Measurements from ENCODE around the gene SHROOM3. TPM values are rescaled to one million over a fixed set of nuclear protein-coding genes. Genes with fewer than 3 reads are reported as not detected.

SHROOM3 gene
- total RNA-seq, 1 donor from 2014 or later: 62.0 TPM

DNA sequence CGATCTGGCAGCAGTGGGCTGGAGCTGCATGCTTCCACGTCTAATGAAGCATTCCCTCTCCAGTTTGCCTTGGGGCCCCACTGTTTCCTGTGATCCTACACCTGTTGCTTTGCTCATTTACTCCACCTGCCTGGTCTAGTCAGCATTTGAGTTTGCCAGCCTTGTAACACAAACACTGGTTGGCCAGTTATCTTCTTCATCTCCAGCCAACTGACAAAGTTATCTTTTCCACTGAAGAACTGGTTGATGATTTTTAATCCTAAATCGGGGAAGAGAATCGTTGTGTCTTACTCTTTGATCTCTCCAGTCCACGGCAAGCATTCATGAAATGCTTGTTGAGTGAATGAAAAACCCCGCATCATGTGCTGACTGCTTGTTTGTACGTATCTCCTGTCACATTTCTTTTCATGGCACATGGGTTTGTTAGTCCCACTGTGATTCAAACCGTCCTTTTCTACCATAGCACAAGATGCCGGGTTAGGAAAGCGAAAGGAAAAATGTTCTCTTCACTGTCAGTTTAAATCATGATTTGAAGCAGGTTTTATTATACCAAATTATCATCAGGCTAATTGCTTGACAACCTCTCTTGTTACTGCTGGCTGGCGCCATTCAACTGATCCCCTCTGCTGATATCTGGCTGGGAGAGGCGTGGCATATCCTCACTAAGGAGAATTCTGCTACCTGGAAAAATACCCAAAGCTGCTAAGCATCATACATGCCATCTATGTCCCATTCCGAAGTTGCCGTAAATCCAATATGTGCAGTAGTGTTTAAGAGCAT lies 144.8 kb downstream of the SHROOM3 start:
- intact Hi-C loops (cut with DNase I): no loop called here
- no peak overlapping the region for H3K4me3 ChIP-seq

DNA sequence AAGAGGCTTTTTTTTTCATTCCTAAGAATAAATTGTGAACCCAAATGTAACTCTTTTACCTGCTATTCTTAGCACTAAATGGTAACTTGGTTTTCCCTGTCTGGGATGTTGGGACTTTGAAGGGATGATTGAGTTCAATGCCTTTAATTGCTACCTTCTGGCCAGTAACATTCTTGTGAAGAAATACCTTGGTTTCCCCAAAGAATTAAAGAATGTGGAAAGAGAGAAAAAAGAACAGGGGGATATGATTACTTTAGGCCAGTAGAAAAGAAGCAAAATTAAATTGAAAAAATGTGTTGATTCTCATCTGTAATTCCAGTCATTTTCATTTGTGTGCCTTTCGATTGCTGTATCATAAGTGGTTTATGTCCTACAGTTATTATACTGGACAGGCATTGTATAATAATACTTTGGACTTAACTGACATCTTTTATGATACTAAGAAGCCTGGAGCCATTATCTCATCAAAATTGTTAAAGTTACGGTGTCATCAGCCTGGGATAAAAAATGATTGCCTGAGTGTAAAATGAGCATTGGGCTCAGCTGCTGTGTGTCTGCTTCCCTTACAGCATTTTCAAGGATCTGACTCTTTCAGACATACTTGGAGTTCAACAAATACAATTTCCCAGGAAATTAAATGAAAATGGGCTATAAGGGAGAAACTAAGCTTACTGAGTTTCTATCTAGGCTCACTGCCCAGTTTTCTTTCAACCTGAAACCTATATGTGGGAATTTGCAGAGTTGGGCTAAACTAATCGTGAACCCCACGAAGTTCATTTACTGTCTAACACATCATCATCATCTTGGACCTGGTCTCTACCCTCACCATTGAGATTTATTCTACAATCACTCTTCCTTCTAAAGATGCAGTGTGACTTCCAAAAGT lies 146.3 kb downstream of the SHROOM3 start:
- no peak for ATAC-seq
- H3K27me3 ChIP-seq (ENCODE audit: low read depth): peaks cover 4% of the 10 kb centered on the region
- DNase-seq: no peak
- H3K9me3 ChIP-seq: no peaks in the 10 kb centered on the region
- TF ChIP-seq, protein P1, sequence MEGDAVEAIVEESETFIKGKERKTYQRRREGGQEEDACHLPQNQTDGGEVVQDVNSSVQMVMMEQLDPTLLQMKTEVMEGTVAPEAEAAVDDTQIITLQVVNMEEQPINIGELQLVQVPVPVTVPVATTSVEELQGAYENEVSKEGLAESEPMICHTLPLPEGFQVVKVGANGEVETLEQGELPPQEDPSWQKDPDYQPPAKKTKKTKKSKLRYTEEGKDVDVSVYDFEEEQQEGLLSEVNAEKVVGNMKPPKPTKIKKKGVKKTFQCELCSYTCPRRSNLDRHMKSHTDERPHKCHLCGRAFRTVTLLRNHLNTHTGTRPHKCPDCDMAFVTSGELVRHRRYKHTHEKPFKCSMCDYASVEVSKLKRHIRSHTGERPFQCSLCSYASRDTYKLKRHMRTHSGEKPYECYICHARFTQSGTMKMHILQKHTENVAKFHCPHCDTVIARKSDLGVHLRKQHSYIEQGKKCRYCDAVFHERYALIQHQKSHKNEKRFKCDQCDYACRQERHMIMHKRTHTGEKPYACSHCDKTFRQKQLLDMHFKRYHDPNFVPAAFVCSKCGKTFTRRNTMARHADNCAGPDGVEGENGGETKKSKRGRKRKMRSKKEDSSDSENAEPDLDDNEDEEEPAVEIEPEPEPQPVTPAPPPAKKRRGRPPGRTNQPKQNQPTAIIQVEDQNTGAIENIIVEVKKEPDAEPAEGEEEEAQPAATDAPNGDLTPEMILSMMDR (IDR thresholded peaks at IDR 0.05): no peak
- intact Hi-C loops (cut with DNase I): no loop called here
- H3K36me3 ChIP-seq: no peaks in the 10 kb centered on the region
- H3K4me3 ChIP-seq: no peak overlapping the region
- H3K4me1 ChIP-seq: peaks cover 17% of the 10 kb centered on the region
- H3K27ac ChIP-seq: no peak overlapping the region

More for the DNA sequence above, 144.8 kb downstream of the SHROOM3 start:
- no peaks in the 10 kb centered on the region for H3K36me3 ChIP-seq
- TF ChIP-seq, protein P1 (IDR thresholded peaks at IDR 0.05): no peak
- H3K4me1 ChIP-seq: peaks cover 3% of the 10 kb centered on the region
- no peaks in the 10 kb centered on the region for H3K9me3 ChIP-seq
- no peaks in the 10 kb centered on the region for H3K27me3 ChIP-seq (ENCODE audit: low read depth)
- no peak for ATAC-seq
- H3K27ac ChIP-seq: no peak overlapping the region
- no peak for DNase-seq

DNA sequence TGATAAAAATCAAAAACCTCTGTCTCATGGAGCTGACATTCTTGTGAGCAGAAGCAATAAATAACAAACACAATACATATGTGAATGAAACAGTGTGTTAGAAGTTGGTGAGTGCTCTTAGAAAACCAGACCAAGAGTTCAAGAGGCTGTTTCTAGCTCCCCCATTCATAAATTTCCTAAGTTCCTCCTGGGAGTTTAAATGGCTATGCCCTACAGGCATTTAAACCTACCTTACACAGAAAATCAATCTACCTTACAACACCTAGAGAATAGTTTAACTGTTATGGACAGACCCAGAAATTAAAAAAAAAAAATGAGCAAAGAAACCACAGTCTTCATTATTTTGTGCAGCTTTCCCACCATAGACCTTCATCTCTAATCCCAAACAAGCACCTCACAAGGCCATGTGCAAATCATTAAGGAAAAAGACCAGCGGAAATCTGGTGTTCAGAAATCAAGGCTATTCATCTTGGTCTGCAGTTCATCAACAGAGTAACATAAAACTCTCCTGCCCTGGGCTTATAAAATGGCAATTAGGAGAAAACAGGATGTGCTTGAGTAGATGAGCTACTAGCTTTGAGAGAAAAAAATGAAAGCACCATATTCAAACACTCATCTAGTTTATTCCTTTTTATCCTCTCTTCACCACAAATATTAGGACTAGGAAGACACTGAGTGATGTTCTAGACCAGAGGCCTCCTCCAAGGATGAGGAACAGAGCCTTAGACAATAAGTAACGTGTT lies 147.2 kb downstream of the SHROOM3 start:
- Histone ChIP-seq H3K27ac (no peak overlapping the region), H3K4me1 (peaks cover 17% of the 10 kb centered on the region), H3K4me3 (no peak overlapping the region), H3K36me3 (no peaks in the 10 kb centered on the region), H3K27me3 (ENCODE audit: low read depth) (peaks cover 4% of the 10 kb centered on the region), H3K9me3 (no peaks in the 10 kb centered on the region)
- TF ChIP-seq, protein P1 (IDR thresholded peaks at IDR 0.05): no peak
- DNase-seq (no peak), ATAC-seq (no peak)
- intact Hi-C loops (cut with DNase I): no loop called here

DNA sequence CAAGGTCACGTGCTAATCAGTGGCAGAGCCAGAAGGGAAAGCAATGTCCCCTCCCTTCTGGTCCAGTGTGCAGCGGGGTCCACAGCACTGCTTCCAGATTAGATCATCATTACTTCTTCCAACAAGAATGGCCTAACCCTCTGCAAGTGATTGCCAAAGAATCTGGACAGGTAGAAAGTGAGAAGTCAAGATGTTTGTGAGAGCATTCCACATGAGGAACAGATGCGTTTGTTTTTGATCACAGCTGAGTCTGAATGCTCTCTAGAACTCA lies 147.7 kb downstream of the SHROOM3 start:
- no peak for DNase-seq
- H3K36me3 ChIP-seq: no peaks in the 10 kb centered on the region
- TF ChIP-seq, protein P1 (IDR thresholded peaks at IDR 0.05): no peak
- H3K4me3 ChIP-seq: no peak overlapping the region
- intact Hi-C loops (cut with DNase I): no loop called here
- H3K27me3 ChIP-seq (ENCODE audit: low read depth): peaks cover 4% of the 10 kb centered on the region
- no peaks in the 10 kb centered on the region for H3K9me3 ChIP-seq
- no peak for ATAC-seq
- H3K27ac ChIP-seq: no peak overlapping the region
- H3K4me1 ChIP-seq: peaks cover 17% of the 10 kb centered on the region
